IMR-90 (cell line): ENCODE results near the gene DBN1.
A peak's percentile ranks its signal among the peaks of the same experiment; 100 is the strongest.

Source experiments
- CEBPB ChIP-seq: IDR thresholded peaks from 2 replicates; pipeline ENCODE4 v1.6.1; 2012; ENCODE audit warnings: low read depth, low read length, improper control_type of control experiment
- FOS ChIP-seq: fragments of 150-350 bp; IDR thresholded peaks from 2 replicates; pipeline ENCODE4 v1.6.1; 2016; ENCODE audit warnings: low read depth, low read length
- MAFK ChIP-seq: IDR thresholded peaks from 2 replicates; pipeline ENCODE4 v1.6.1; 2012; ENCODE audit warnings: low read depth, low read length, improper control_type of control experiment
- MAZ ChIP-seq: IDR thresholded peaks from 2 replicates; pipeline ENCODE4 v1.6.1; 2012; ENCODE audit warnings: low read depth, mild to moderate bottlenecking, low read length, improper control_type of control experiment, moderate library complexity, borderline replicate concordance
- MXI1 ChIP-seq: IDR thresholded peaks from 2 replicates; pipeline ENCODE4 v1.6.1; 2012; ENCODE audit warnings: low read depth, mild to moderate bottlenecking, low read length, moderate library complexity, borderline replicate concordance
- NFE2L2 ChIP-seq: fragments of 150-350 bp; IDR thresholded peaks from 2 replicates; pipeline ENCODE4 v1.6.1; 2016; ENCODE audit warnings: low read depth, mild to moderate bottlenecking, low read length
- POLR2A ChIP-seq: IDR thresholded peaks from 2 replicates; pipeline ENCODE4 v1.6.1; 2012; ENCODE audit warnings: mild to moderate bottlenecking, low read depth, low read length
- RAD21 ChIP-seq: IDR thresholded peaks from 2 replicates; pipeline ENCODE4 v1.6.1; 2012; ENCODE audit warnings: low read length, improper control_type of control experiment
- RCOR1 ChIP-seq: IDR thresholded peaks from 2 replicates; pipeline ENCODE4 v1.6.1; 2012; ENCODE audit warnings: mild to moderate bottlenecking, low read length, improper control_type of control experiment; ENCODE audit not compliant: insufficient replicate concordance
- TF ChIP-seq, protein P1 (sequence below): conservative IDR thresholded peaks from 2 replicates; pipeline ENCODE4 v1.5.1; 2012; ENCODE audit warnings: mild to moderate bottlenecking, low read depth, low read length, improper control_type of control experiment
- TF ChIP-seq, protein P2 (sequence below): fragments of 150-350 bp; IDR thresholded peaks from 2 replicates; pipeline ENCODE4 v1.6.1; 2016; ENCODE audit warnings: low read depth, mild to moderate bottlenecking, low read length, moderate library complexity, borderline replicate concordance
- TF ChIP-seq, protein P3 (sequence below): fragments of 150-350 bp; IDR thresholded peaks from 2 replicates; pipeline ENCODE4 v1.6.1; 2017; ENCODE audit warnings: mild to moderate bottlenecking, antibody characterized with exemption, low read length, low read depth

DNA sequence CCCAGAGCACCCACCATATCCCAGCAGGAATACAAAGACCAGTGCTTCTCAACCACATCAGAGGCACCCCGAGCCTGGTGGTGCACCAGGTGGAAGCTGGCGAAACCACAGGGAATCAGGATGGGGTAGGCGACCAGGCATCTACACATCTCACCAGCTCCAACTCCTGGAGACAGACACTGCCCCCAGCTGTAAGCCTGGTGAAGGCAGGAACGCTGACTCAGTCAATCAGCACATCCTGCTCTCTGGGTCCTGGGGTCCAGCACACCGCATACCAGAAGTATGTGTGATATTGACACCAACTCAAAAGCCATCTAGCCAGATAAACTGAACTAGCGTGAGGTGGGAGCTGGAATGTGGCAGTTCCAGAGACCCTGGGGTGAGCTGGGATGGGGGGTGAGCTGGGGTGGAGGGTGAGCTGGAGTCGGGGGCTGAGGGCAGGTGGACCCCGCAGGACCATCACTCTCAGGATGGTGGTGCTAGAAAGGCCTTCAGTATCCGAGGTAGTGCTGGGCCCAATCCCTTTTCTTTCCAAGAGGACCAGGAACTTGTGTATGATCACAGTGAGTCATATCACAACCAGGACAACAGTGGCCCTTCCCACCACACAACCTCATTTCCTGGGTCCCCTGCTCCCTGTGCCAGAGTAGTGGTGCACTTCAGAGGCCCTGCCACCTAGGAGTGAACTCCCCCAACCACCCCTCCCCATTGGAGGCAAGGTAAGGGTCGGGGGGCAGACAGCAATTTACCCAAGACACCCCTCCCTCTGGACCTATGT, 2.5 kb downstream of the DBN1 start:
- TF ChIP-seq, protein P1, sequence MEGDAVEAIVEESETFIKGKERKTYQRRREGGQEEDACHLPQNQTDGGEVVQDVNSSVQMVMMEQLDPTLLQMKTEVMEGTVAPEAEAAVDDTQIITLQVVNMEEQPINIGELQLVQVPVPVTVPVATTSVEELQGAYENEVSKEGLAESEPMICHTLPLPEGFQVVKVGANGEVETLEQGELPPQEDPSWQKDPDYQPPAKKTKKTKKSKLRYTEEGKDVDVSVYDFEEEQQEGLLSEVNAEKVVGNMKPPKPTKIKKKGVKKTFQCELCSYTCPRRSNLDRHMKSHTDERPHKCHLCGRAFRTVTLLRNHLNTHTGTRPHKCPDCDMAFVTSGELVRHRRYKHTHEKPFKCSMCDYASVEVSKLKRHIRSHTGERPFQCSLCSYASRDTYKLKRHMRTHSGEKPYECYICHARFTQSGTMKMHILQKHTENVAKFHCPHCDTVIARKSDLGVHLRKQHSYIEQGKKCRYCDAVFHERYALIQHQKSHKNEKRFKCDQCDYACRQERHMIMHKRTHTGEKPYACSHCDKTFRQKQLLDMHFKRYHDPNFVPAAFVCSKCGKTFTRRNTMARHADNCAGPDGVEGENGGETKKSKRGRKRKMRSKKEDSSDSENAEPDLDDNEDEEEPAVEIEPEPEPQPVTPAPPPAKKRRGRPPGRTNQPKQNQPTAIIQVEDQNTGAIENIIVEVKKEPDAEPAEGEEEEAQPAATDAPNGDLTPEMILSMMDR: no peak
- TF ChIP-seq RAD21: no peak
- TF ChIP-seq CEBPB: no peak
- TF ChIP-seq POLR2A: no peak; the same call in 1 of the 2 replicates
- no peak for TF ChIP-seq FOS
- no peak for TF ChIP-seq MXI1
- TF ChIP-seq NFE2L2: no peak
- no peak for TF ChIP-seq RCOR1
- peak; percentile 87 for TF ChIP-seq MAFK
- TF ChIP-seq, protein P2, sequence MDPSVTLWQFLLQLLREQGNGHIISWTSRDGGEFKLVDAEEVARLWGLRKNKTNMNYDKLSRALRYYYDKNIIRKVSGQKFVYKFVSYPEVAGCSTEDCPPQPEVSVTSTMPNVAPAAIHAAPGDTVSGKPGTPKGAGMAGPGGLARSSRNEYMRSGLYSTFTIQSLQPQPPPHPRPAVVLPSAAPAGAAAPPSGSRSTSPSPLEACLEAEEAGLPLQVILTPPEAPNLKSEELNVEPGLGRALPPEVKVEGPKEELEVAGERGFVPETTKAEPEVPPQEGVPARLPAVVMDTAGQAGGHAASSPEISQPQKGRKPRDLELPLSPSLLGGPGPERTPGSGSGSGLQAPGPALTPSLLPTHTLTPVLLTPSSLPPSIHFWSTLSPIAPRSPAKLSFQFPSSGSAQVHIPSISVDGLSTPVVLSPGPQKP: no peak
- TF ChIP-seq, protein P3, sequence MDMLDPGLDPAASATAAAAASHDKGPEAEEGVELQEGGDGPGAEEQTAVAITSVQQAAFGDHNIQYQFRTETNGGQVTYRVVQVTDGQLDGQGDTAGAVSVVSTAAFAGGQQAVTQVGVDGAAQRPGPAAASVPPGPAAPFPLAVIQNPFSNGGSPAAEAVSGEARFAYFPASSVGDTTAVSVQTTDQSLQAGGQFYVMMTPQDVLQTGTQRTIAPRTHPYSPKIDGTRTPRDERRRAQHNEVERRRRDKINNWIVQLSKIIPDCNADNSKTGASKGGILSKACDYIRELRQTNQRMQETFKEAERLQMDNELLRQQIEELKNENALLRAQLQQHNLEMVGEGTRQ: no peak
- no peak for TF ChIP-seq MAZ
